Articular chondrocyte of knee joint (primary cell): ENCODE data around the gene MYO1C. TPM values are rescaled to one million over a fixed set of nuclear protein-coding genes. Genes with fewer than 3 reads are reported as not detected.

Experiments
- total RNA-seq: library from RNA; depleted of rRNA; stranded (reverse); fragments of >200 nt; gene quantifications from 2 replicates; pipeline ENCODE4 v1.2.3, GENCODE V29; 2012

Gene MYO1C, protein sequence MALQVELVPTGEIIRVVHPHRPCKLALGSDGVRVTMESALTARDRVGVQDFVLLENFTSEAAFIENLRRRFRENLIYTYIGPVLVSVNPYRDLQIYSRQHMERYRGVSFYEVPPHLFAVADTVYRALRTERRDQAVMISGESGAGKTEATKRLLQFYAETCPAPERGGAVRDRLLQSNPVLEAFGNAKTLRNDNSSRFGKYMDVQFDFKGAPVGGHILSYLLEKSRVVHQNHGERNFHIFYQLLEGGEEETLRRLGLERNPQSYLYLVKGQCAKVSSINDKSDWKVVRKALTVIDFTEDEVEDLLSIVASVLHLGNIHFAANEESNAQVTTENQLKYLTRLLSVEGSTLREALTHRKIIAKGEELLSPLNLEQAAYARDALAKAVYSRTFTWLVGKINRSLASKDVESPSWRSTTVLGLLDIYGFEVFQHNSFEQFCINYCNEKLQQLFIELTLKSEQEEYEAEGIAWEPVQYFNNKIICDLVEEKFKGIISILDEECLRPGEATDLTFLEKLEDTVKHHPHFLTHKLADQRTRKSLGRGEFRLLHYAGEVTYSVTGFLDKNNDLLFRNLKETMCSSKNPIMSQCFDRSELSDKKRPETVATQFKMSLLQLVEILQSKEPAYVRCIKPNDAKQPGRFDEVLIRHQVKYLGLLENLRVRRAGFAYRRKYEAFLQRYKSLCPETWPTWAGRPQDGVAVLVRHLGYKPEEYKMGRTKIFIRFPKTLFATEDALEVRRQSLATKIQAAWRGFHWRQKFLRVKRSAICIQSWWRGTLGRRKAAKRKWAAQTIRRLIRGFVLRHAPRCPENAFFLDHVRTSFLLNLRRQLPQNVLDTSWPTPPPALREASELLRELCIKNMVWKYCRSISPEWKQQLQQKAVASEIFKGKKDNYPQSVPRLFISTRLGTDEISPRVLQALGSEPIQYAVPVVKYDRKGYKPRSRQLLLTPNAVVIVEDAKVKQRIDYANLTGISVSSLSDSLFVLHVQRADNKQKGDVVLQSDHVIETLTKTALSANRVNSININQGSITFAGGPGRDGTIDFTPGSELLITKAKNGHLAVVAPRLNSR
- total RNA-seq = 209 and 216 TPM in 2 replicates

DNA sequence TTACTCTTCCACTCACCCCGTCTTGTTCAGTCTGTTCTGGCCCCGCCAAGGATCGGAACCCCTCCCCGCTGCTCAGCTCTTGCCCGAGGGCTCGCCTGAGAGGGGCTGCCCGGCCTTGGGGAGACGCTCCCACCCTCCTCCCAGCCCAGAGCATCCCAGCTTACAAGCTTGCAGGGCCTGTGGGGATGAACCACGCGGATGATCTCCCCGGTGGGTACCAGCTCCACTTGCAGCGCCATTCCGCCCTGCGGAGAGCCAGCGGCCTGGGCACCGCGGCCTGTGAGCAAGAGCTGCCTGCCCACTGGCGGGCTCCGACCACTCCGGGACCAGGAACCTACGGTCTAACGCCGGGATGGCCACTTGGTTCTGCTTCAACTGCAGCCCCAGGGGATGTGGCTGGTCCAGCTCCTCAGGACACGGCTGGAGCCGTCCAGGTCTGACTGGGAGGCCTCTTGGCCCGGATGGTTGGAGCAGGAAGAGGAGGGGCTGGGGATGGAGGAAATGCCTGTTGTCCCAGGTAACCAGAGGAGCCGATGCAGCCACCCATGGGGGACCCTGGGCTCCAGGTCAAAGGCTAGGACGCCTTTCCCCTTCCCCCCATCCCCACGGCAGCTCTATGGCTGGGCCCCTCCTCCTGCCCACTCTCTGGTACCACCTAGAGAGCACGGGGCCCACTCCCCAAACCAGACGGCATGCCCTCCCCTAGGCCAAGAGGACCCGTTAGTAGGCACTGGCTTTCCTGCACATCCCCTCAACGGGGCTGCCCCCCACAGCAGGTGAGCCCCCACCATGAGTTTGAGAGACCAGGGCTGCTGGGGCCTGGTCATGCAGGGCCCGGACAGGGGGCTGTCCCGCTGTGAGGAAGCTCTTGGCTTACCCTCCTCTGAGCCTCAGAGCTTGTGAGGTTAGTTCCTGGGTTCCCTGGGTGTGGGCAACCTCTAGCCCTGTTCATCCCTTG is at the start of gene MYO1C:
Gene MYO1C (minus strand): TSS at position 438 of the 958 bp plus-strand sequence. CDS start 199 bp downstream, at position 239.

DNA sequence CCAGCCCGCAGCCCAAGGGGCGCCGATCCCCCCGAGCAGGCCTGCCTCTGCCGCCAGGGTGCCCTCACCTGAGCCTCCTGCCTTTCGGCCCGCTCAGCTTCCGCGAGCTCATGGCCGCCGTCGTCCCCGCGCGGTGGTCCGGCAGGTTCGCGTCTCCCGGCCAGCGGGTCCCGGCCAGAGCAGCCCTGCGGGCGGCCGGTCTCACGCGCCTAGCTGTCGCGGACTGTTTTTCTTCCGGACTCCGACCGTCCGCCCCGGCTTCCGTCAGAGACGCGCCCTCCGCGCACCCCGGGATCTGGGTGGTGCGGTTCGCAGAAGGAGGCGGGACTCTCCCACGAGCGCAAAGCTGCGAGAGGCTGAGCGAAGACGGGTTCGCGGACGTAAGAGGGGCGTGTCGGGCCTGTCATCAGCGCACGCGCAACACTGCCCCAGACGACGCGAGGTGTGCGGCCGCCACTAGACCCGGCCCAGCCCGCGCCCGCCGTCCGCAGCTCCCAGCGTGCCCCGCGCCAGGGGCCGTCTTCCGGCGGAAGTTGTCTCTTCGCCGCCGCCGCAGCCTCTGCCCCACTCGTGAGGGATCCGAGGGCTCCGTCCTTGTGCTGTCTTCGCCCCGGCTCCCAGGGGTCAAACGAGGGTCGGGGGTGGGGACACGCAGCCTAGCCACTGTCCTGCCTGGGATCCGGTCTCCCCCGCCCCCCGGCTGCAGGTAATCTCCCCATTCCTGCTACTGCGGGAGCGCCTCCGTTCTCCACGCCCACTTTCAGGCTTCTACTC is 24.1 kb upstream of the MYO1C start, which contains the start of gene INPP5K:
Gene INPP5K (minus strand): TSS at position 225 of the 774 bp plus-strand sequence. CDS start 113 bp downstream, at position 112.

DNA sequence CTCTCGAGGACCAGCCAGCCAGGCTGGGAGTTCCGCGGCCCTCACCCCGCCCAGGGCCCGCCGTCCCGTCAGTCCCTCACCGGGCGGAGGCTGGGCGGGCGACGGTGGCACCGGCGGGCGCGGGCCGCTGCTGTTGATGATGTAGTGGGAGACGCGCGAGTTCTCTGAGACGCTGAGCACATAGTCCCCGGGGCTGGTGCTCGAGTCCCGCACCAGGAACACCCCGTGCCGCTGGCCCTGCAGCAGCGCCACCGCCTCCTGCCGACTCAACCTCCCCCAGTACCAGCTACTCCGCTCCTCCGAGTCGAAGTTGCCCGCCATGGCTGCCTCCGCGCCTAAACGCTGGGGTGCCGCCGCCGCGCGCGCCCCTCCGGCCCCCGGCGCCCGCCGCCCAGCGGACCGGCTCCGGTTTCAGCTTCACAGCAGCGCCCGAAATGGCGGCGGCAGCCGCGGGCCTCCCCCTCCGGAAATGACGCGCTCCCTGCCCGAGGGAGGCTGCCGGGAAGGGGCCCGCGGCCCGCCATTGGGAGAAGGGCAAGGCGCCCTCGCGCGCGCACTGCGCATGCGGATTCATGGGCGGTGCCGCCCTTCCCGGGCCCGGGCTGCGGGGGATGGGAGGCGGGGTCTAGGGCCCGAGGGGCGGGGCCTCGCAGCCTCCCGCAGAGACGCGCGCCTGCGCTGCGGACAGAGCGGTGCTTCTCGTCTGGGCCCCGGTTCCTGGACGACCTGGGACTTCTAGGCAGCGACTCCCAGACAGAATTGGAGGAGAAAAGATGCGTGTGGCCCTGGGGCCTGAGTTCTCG is 36.5 kb downstream of the MYO1C start, which contains the start of gene CRK:
Gene CRK (minus strand): TSS at position 436 of the 803 bp plus-strand sequence. CDS start 115 bp downstream, at position 321.

Other genes with a start within 250 kb of the MYO1C start
- gene BHLHA9, start 222.2 kb downstream of the MYO1C start, total RNA-seq = not detected in 2 replicates
- gene TRARG1, start 213.0 kb downstream of the MYO1C start, total RNA-seq = under 0.01 TPM in 1 of 2 replicates, not detected in the other
- 683 and 752 TPM in 2 replicates for gene YWHAE, start 92.5 kb downstream of the MYO1C start, total RNA-seq
- 117 and 135 TPM in 2 replicates for gene CRK, start 36.5 kb downstream of the MYO1C start, total RNA-seq
- gene INPP5K, start 23.9 kb upstream of the MYO1C start, total RNA-seq = 34.2 and 35.7 TPM in 2 replicates
- 31.3 and 31.4 TPM in 2 replicates for gene PITPNA, start 70.1 kb upstream of the MYO1C start, total RNA-seq
- gene SLC43A2, start 136.1 kb upstream of the MYO1C start, total RNA-seq = 22.5 and 23.2 TPM in 2 replicates
- 0.65 and 0.97 TPM in 2 replicates for gene SCARF1, start 153.0 kb upstream of the MYO1C start, total RNA-seq
- 7.9 and 10.3 TPM in 2 replicates for gene RILP, start 157.2 kb upstream of the MYO1C start, total RNA-seq
- gene PRPF8, start 192.2 kb upstream of the MYO1C start, total RNA-seq = 117 and 135 TPM in 2 replicates
- gene TLCD2, start 217.7 kb upstream of the MYO1C start, total RNA-seq = 5.3 and 5.9 TPM in 2 replicates
- gene WDR81, start 232.0 kb upstream of the MYO1C start, total RNA-seq = 21.4 and 27.4 TPM in 2 replicates